ENCODE measurements around the gene TNFRSF1A.

Gene TNFRSF1A

DNA sequence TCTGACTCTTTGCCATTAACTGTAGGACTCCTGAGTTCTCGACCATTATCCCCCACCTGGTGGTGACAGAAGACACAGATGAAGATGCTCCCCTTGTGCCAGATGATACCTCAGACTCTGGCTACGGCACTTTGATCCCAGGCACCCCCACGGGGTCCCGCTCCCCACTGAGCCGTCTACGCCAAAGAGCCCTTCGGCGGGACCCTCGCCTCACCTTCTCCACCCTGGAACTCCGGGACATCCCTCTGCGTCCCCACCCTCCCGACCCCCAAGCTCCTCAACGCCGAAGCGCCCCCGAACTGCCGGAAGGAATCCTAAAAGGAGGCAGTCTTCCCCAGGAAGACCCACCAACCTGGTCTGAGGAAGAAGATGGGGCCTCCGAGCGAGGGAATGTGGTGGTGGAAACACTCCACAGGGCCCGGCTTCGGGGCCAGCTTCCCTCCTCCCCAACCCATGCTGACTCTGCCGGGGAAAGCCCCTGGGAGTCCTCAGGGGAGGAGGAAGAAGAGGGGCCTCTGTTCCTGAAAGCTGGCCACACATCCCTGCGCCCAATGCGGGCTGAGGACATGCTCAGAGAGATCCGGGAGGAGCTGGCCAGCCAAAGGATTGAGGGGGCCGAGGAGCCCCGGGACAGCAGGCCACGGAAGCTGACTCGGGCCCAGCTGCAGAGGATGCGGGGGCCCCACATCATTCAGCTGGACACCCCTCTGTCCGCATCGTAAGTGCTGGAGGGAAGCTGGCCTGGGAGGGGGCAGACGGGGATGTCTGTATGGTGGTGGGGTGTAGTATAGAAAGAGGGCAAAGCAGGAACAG is 14.4 kb downstream of the TNFRSF1A start:
- Histone ChIP-seq H3K27ac (ENCODE audit: low read depth, low read length) (no peak overlapping the region), H2BK12ac (ENCODE audit: low read length) (no peak overlapping the region), H3K4me1 (ENCODE audit: control insufficient read depth in 1 of 2, insufficient read depth in 2 of 2, low read length in 2 of 2) (peaks cover 10 to 11% of the 10 kb centered on the region in 2 experiments), H3K27me3 (ENCODE audit: insufficient read depth, low read length) (no peaks in the 10 kb centered on the region), H2AFZ (ENCODE audit: insufficient read depth, low read length, poor library complexity) (no peak overlapping the region), H3K4me2 (ENCODE audit: low read length) (no peak overlapping the region), H3K23ac (ENCODE audit: low read length) (no peak overlapping the region), H3K14ac (ENCODE audit: low read length) (no peak overlapping the region), H2BK120ac (ENCODE audit: insufficient read depth, low read length, poor library complexity) (no peak overlapping the region), H2BK5ac (ENCODE audit: low read depth, low read length, poor library complexity) (no peak overlapping the region), H2AK5ac (ENCODE audit: low read length) (no peak overlapping the region), H4K91ac (ENCODE audit: low read depth, low read length) (no peak overlapping the region), H3K36me3 (ENCODE audit: control insufficient read depth in 1 of 2, insufficient read depth in 2 of 2, low read length in 2 of 2) (peaks cover 45 to 49% of the 10 kb centered on the region in 2 experiments), H3K4me3 (ENCODE audit: low read depth, low read length) (no peak overlapping the region), H4K8ac (ENCODE audit: low read depth, low read length) (no peak overlapping the region), H3K9ac (ENCODE audit: low read length) (no peak overlapping the region), H3K9me3 (ENCODE audit: insufficient read depth, low read depth, low read length) (peaks cover 3% of the 10 kb centered on the region), H3K4ac (ENCODE audit: low read depth, low read length) (no peak overlapping the region), H4K12ac (ENCODE audit: low read depth, low read length) (no peak overlapping the region), H3K79me1 (ENCODE audit: low read length) (peaks cover 5% of the 10 kb centered on the region), H3K18ac (ENCODE audit: low read length) (no peak overlapping the region), H3K79me2 (ENCODE audit: control insufficient read depth, insufficient read depth, low read length, poor library complexity) (peaks cover 3% of the 10 kb centered on the region)
- DNase-seq = no peak
- WGBS (ENCODE audit: extremely low coverage, insufficient coverage, insufficient read length) = no CpG with 5 or more reads among the region's 33 CpGs

DNA sequence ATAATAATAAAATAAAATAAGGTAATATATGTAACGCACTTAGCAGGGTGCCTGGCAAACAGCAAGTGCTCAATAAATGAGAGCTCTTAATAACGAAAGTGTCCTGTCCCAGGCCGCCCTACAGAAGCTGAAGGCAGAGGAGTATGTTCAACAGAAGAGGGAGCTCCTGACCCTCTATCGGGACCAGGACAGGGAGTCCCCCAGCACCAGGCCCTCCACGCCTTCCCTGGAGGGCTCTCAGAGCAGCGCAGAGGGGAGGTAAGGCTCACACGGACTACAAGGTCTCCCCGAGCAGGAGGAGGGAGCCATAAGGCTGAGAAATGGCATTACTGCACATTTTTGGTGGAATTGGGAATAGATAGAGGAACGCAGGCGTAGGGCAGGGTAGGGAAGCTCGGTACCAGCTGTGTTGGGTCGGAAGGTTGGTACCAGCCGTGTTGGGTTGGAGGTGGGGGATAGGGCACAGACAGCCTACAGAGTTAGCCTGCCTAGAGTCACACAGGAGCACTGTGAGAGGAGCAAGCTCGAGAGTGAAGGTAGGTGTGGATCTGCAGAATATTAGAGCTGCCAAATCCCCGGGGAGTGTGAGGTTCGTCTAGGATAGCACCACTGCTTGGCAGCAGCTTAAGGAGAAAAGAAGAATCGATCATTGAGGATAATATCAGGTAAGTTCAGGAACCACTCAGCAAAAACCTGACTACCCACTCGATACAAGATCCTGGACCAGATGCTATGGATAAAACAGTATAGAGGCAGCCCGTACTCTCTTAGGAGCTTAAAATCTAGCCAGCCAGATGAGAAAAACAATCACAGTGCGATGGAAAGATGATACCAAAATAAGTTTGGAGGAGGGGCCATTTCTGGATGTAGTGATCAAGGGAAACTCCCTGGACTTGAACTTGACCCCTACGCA is 15.3 kb downstream of the TNFRSF1A start:
- no CpG with 5 or more reads among the region's 21 CpGs for WGBS (ENCODE audit: extremely low coverage, insufficient coverage, insufficient read length)
- no peak overlapping the region for H2BK12ac ChIP-seq (ENCODE audit: low read length)
- peaks cover 40 to 44% of the 10 kb centered on the region in 2 experiments for H3K36me3 ChIP-seq (ENCODE audit: control insufficient read depth in 1 of 2, insufficient read depth in 2 of 2, low read length in 2 of 2)

DNA sequence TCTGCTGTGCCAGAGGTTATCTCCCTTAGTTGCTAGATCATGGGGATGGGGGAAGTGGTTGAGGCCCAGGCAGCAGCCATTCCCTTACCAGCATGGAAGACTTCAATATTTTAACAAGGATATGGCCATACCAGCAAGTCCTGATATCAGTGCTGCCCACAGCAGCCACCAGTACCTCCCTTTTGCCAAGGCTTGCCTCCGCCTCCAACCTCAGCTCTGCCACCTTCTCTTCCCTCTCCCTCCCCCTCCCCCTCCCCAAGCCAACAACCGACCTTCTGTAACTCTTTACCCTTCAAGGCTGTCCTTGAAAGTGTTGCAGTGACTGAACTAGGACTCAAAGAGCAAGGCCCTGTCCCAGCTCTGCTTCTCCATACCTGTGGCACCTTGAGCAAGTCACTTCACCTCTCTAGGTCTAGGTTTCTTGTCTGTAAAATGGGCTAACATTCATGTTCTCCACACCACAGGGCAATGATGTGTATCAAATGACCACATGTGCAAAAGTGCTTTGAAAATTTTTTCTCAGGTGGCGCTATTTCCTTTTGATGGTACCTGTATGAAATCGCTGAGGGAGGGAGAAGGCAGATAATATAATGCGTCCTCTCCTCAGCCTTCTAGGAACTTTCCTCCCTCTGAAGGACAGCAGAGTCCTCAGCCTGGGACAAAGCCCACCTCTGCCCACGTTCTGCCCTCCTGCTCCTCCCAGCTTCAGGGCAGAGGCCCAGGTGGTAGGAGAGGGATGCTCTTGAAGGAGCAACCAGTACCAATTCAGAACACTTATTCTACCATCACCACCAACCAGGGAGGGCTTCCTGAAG is 16.7 kb downstream of the TNFRSF1A start:
- no peak overlapping the region for H2AK5ac ChIP-seq (ENCODE audit: low read length)
- H3K79me1 ChIP-seq (ENCODE audit: low read length) = peaks cover 6% of the 10 kb centered on the region

More for the DNA sequence above, 15.3 kb downstream of the TNFRSF1A start:
- Histone ChIP-seq H3K4me2 (ENCODE audit: low read length) (no peak overlapping the region), H3K4me3 (ENCODE audit: low read depth, low read length) (no peak overlapping the region), H3K4ac (ENCODE audit: low read depth, low read length) (no peak overlapping the region), H3K18ac (ENCODE audit: low read length) (no peak overlapping the region), H3K14ac (ENCODE audit: low read length) (no peak overlapping the region), H3K27me3 (ENCODE audit: insufficient read depth, low read length) (no peaks in the 10 kb centered on the region), H3K9me3 (ENCODE audit: insufficient read depth, low read depth, low read length) (peaks cover 3% of the 10 kb centered on the region), H2BK5ac (ENCODE audit: low read depth, low read length, poor library complexity) (no peak overlapping the region), H3K23ac (ENCODE audit: low read length) (no peak overlapping the region), H2BK120ac (ENCODE audit: insufficient read depth, low read length, poor library complexity) (no peak overlapping the region), H4K12ac (ENCODE audit: low read depth, low read length) (no peak overlapping the region), H3K79me2 (ENCODE audit: control insufficient read depth, insufficient read depth, low read length, poor library complexity) (peaks cover 3% of the 10 kb centered on the region), H2AFZ (ENCODE audit: insufficient read depth, low read length, poor library complexity) (no peak overlapping the region), H3K27ac (ENCODE audit: low read depth, low read length) (no peak overlapping the region), H3K79me1 (ENCODE audit: low read length) (peaks cover 6% of the 10 kb centered on the region), H3K9ac (ENCODE audit: low read length) (no peak overlapping the region), H4K91ac (ENCODE audit: low read depth, low read length) (no peak overlapping the region), H2AK5ac (ENCODE audit: low read length) (no peak overlapping the region), H4K8ac (ENCODE audit: low read depth, low read length) (no peak overlapping the region), H3K4me1 (ENCODE audit: control insufficient read depth in 1 of 2, insufficient read depth in 2 of 2, low read length in 2 of 2) (peaks cover 12 to 14% of the 10 kb centered on the region in 2 experiments)
- peak in 1 of 2 donors; percentile 45 for DNase-seq

More for the DNA sequence above, 16.7 kb downstream of the TNFRSF1A start:
- Histone ChIP-seq H3K9ac (ENCODE audit: low read length) (no peak overlapping the region), H3K14ac (ENCODE audit: low read length) (no peak overlapping the region), H3K27me3 (ENCODE audit: insufficient read depth, low read length) (no peaks in the 10 kb centered on the region), H2BK12ac (ENCODE audit: low read length) (no peak overlapping the region), H3K23ac (ENCODE audit: low read length) (no peak overlapping the region), H3K36me3 (ENCODE audit: control insufficient read depth in 1 of 2, insufficient read depth in 2 of 2, low read length in 2 of 2) (peaks cover 27 to 33% of the 10 kb centered on the region in 2 experiments), H4K12ac (ENCODE audit: low read depth, low read length) (no peak overlapping the region), H3K9me3 (ENCODE audit: insufficient read depth, low read depth, low read length) (peaks cover 1% of the 10 kb centered on the region), H3K27ac (ENCODE audit: low read depth, low read length) (no peak overlapping the region), H3K4me3 (ENCODE audit: low read depth, low read length) (no peak overlapping the region), H3K4me2 (ENCODE audit: low read length) (no peak overlapping the region), H3K4ac (ENCODE audit: low read depth, low read length) (no peak overlapping the region), H4K91ac (ENCODE audit: low read depth, low read length) (no peak overlapping the region), H3K18ac (ENCODE audit: low read length) (no peak overlapping the region), H3K4me1 (ENCODE audit: control insufficient read depth in 1 of 2, insufficient read depth in 2 of 2, low read length in 2 of 2) (peaks cover 14 to 15% of the 10 kb centered on the region in 2 experiments), H2AFZ (ENCODE audit: insufficient read depth, low read length, poor library complexity) (no peak overlapping the region), H4K8ac (ENCODE audit: low read depth, low read length) (no peak overlapping the region), H2BK120ac (ENCODE audit: insufficient read depth, low read length, poor library complexity) (no peak overlapping the region), H3K79me2 (ENCODE audit: control insufficient read depth, insufficient read depth, low read length, poor library complexity) (peaks cover 3% of the 10 kb centered on the region), H2BK5ac (ENCODE audit: low read depth, low read length, poor library complexity) (no peak overlapping the region)
- DNase-seq = no peak
- WGBS (ENCODE audit: extremely low coverage, insufficient coverage, insufficient read length) = no CpG with 5 or more reads among the region's 6 CpGs
